HepG2 (cell line): ENCODE results near the gene BTG2. TPM values are rescaled to one million over a fixed set of nuclear protein-coding genes. Genes with fewer than 3 reads are reported as not detected.
A peak's percentile ranks its signal among the peaks of the same experiment; 100 is the strongest.

Experiments used
- ATF3 ChIP-seq: sonication (generic); formaldehyde crosslinking; IDR thresholded peaks from 2 replicates; pipeline ENCODE4 v1.4.0; 2020; ENCODE audit warnings: missing genetic modification reagents
- ATF7-NPFF ChIP-seq: sonication (generic); formaldehyde crosslinking; IDR thresholded peaks from 2 replicates; pipeline ENCODE4 v1.8.1; 2023; ENCODE audit warnings: mild to moderate bottlenecking, low read depth, missing genetic modification reagents, moderate library complexity
- ATM ChIP-seq: fragments of 450-650 bp; IDR thresholded peaks from 2 replicates; pipeline ENCODE4 v1.7.1; 2017; ENCODE audit warnings: mild to moderate bottlenecking, borderline replicate concordance
- CREM ChIP-seq, 2 experiments: sonication (generic) in 1 of 2; formaldehyde crosslinking in 1 of 2; IDR thresholded peaks; 2 replicates each; pipeline versions ENCODE4 v1.4.0 to v1.6.1; 2016 to 2020; ENCODE audit warnings: antibody characterized with exemption in 1 of 2, mild to moderate bottlenecking in 1 of 2, missing genetic modification reagents in 1 of 2
- DDIT3 ChIP-seq: sonication (generic); formaldehyde crosslinking; IDR thresholded peaks from 2 replicates; pipeline ENCODE4 v1.4.0; 2020; ENCODE audit warnings: mild to moderate bottlenecking, missing genetic modification reagents
- FOSL2 ChIP-seq: sonication (generic); formaldehyde crosslinking; IDR thresholded peaks from 2 replicates; pipeline ENCODE4 v1.4.0; 2020; ENCODE audit warnings: missing genetic modification reagents
- HNRNPLL ChIP-seq: fragments of 200-400 bp; formaldehyde crosslinking; IDR thresholded peaks from 2 replicates; pipeline ENCODE4 v1.6.1; 2017; ENCODE audit warnings: mild to moderate bottlenecking, low read depth, low read length; ENCODE audit not compliant: poor library complexity, severe bottlenecking
- HOXA3 ChIP-seq: sonication (generic); formaldehyde crosslinking; IDR thresholded peaks from 2 replicates; pipeline ENCODE4 v1.5.0; 2020; ENCODE audit warnings: missing genetic modification reagents
- IRF2 ChIP-seq: IDR thresholded peaks from 2 replicates; pipeline ENCODE4 v1.6.1; 2018; ENCODE audit warnings: missing genetic modification reagents, missing compliant biosample characterization
- KDM6A ChIP-seq: IDR thresholded peaks from 2 replicates; pipeline ENCODE4 v1.6.1; 2016; ENCODE audit warnings: low read depth
- KLF12 ChIP-seq: sonication (generic); formaldehyde crosslinking; IDR thresholded peaks from 2 replicates; pipeline ENCODE4 v1.4.0; 2020; ENCODE audit warnings: missing genetic modification reagents, borderline replicate concordance
- PRMT3 ChIP-seq: sonication (generic); formaldehyde crosslinking; IDR thresholded peaks from 2 replicates; pipeline ENCODE4 v1.8.1; 2022; ENCODE audit warnings: low read depth, mild to moderate bottlenecking, moderate library complexity, missing genetic modification reagents, borderline replicate concordance
- RFX3 ChIP-seq: IDR thresholded peaks from 2 replicates; pipeline ENCODE4 v1.6.1; 2016; ENCODE audit warnings: missing biosample characterization, missing genetic modification reagents
- RFXANK ChIP-seq: IDR thresholded peaks from 2 replicates; pipeline ENCODE4 v1.6.1; 2016
- TFE3 ChIP-seq: IDR thresholded peaks from 2 replicates; pipeline ENCODE4 v1.6.1; 2016
- ZBTB43 ChIP-seq: sonication (generic); formaldehyde crosslinking; conservative IDR thresholded peaks from 2 replicates; pipeline ENCODE4 v1.4.0; 2020; ENCODE audit warnings: missing genetic modification reagents
- ZFP1 ChIP-seq: IDR thresholded peaks from 2 replicates; pipeline ENCODE4 v1.6.1; 2016
- ZFP41 ChIP-seq: sonication (generic); formaldehyde crosslinking; IDR thresholded peaks from 2 replicates; pipeline ENCODE4 v1.4.0; 2020; ENCODE audit warnings: mild to moderate bottlenecking, missing genetic modification reagents, borderline replicate concordance
- ZNF224 ChIP-seq: sonication (generic); formaldehyde crosslinking; IDR thresholded peaks from 2 replicates; pipeline ENCODE4 v1.5.0; 2020; ENCODE audit warnings: mild to moderate bottlenecking, missing genetic modification reagents
- ZNF264 ChIP-seq: sonication (generic); formaldehyde crosslinking; IDR thresholded peaks from 2 replicates; pipeline ENCODE4 v1.4.0; 2020; ENCODE audit warnings: missing genetic modification reagents
- ZNF503 ChIP-seq: sonication (generic); formaldehyde crosslinking; IDR thresholded peaks from 2 replicates; pipeline ENCODE4 v1.4.0; 2020; ENCODE audit warnings: missing genetic modification reagents
- ZNF691 ChIP-seq: sonication (generic); formaldehyde crosslinking; IDR thresholded peaks from 2 replicates; pipeline ENCODE4 v1.4.0; 2020; ENCODE audit warnings: missing genetic modification reagents, low read depth, mild to moderate bottlenecking, borderline replicate concordance
- polyA plus RNA-seq, 8 experiments: library from polyadenylated mRNA; depleted of rRNA in 3 of 8; stranded (reverse) in 7 of 8; unstranded in 1 of 8; fragments of >200 nt; fragmentation: Illumina TruSeq in 4 of 8; extraction: Trizol in 4 of 8; gene quantifications; 2 replicates each; pipeline versions ENCODE4 v1.2.1 to v1.2.3, GENCODE V29; 2011 to 2016; ENCODE audit warnings: low read depth in 4 of 8, missing spikeins in 1 of 8, mixed read lengths in 1 of 8; ENCODE audit not compliant: insufficient read depth in 1 of 8
- total RNA-seq, 5 experiments: library from RNA; depleted of rRNA; stranded (reverse); fragments of >200 nt; fragmentation: Illumina TruSeq; extraction: Trizol; gene quantifications; 2 replicates each; pipeline ENCODE4 v1.2.3, GENCODE V29; 2016; ENCODE audit warnings: low read depth in 1 of 5

Gene BTG2
- total and polyA plus RNA-seq, 2 of the 13 experiments (the other 11 are each of a cell fraction or from before 2014, with no cell fraction given) = 13.6 to 18.3 TPM

GRCh38 chr1:203326830-203327683, 21.7 kb downstream of the BTG2 start (continued):
- TF ChIP-seq ATF3 (no peak), DDIT3 (CRISPR knock-in tag) (no peak), KLF12 (CRISPR knock-in tag) (no peak), ZBTB43 (CRISPR knock-in tag) (no peak), ZNF224 (no peak), HNRNPLL (peak; percentile 27), IRF2 (CRISPR knock-in tag) (no peak), PRMT3 (CRISPR knock-in tag) (no peak), RFXANK (CRISPR knock-in tag) (peak; percentile 98), ATF7-NPFF (CRISPR knock-in tag) (no peak), ATM (no peak), TFE3 (CRISPR knock-in tag) (no peak), HOXA3 (no peak), ZNF691 (CRISPR knock-in tag) (no peak), CREM (IDR thresholded peaks at IDR 0.05) (no peak), CREM (CRISPR knock-in tag; IDR thresholded peaks at IDR 0.05) (no peak), ZFP41 (no peak), ZFP1 (CRISPR knock-in tag) (no peak), FOSL2 (CRISPR knock-in tag) (no peak), ZNF264 (no peak), KDM6A (no peak), RFX3 (CRISPR knock-in tag) (no peak), ZNF503 (CRISPR knock-in tag) (no peak)
- TF ChIP-seq, all 625 proteins: peak for 34
